Endothelial cell of umbilical vein (primary cell): ENCODE results near the gene KIAA2012. TPM values are rescaled to one million over a fixed set of nuclear protein-coding genes. Genes with fewer than 3 reads are reported as not detected.

Experiments used
- BruUV-seq: library from RNA; stranded (reverse); fragments of 400-500 nt; replicated peaks from 2 replicates; lab custom pipeline; 2021; lab: Mats Ljungman, UMichigan
- CTCF ChIA-PET: fragments of 300-600, 350-600 bp; sonication (Branson Sonifier 250); formaldehyde crosslinking; loops from one replicate; lab custom pipeline; 2021; ENCODE audit warnings: antibody characterized with exemption, inconsistent platforms; lab: Charles Lee
- POLR2A ChIA-PET: fragments of 300-600, 350-600 bp; sonication (Branson Sonifier 250); formaldehyde crosslinking; loops from one replicate; lab custom pipeline; 2021; ENCODE audit warnings: antibody characterized with exemption, inconsistent platforms; lab: Charles Lee
- DNase-seq: peaks from one replicate; pipeline ENCODE4 v3.0.0-alpha.2; 2011; ENCODE audit warnings: low read depth, low spot score
- FAIRE-seq: peaks from 2 replicates; lab custom pipeline; 2011; peaks lifted over from hg19 to GRCh38; lab: Jason Lieb, UNC
- H2AFZ ChIP-seq: 2 replicates; pipeline ENCODE4 v1.6.0; 2012; ENCODE audit warnings: low read depth, low read length, control low read depth, inconsistent platforms
- H3K27ac ChIP-seq: 2 replicates; pipeline ENCODE4 v1.5.1; 2011; ENCODE audit warnings: low read depth, mild to moderate bottlenecking, control low read depth, low read length, moderate library complexity; ENCODE audit not compliant: insufficient read depth
- H3K27me3 ChIP-seq, 2 experiments: 2 replicates each; pipeline versions ENCODE4 v1.6.0 to v1.6.1; 2011; ENCODE audit warnings: low read length in 2 of 2, mixed read lengths in 1 of 2; ENCODE audit not compliant: control insufficient read depth in 2 of 2, insufficient read depth in 2 of 2
- H3K36me3 ChIP-seq, 2 experiments: 2 replicates in 1 of 2; 3 replicates in 1 of 2; pipeline ENCODE4 v1.5.1; 2011; ENCODE audit warnings: low read length in 2 of 2, mild to moderate bottlenecking in 1 of 2, moderate library complexity in 1 of 2; ENCODE audit not compliant: control insufficient read depth in 2 of 2, insufficient read depth in 2 of 2; ENCODE audit errors: extremely low read depth in 1 of 2
- H3K4me1 ChIP-seq: 3 replicates; pipeline ENCODE4 v1.5.1; 2011; ENCODE audit warnings: mild to moderate bottlenecking, low read length; ENCODE audit not compliant: control insufficient read depth, insufficient read depth; ENCODE audit errors: extremely low read depth
- H3K4me2 ChIP-seq: 2 replicates; pipeline ENCODE4 v1.6.1; 2011; ENCODE audit warnings: low read length, control low read depth, mixed read lengths; ENCODE audit not compliant: insufficient read depth
- H3K4me3 ChIP-seq, 3 experiments: fragments of 200-600 bp in 1 of 3; sonication (generic), shearing (Covaris generic) in 1 of 3; replicated peaks in 1 of 3; 2 replicates each; pipeline ENCODE4 v1.5.1; 2011 to 2016; ENCODE audit warnings: control low read depth in 3 of 3, low read length in 3 of 3, mild to moderate bottlenecking in 2 of 3, inconsistent platforms in 1 of 3, low read depth in 1 of 3, moderate library complexity in 1 of 3; ENCODE audit not compliant: insufficient read depth in 1 of 3
- H3K79me2 ChIP-seq: 2 replicates; pipeline ENCODE4 v1.6.0; 2012; ENCODE audit warnings: low read length, inconsistent platforms; ENCODE audit not compliant: control insufficient read depth, insufficient read depth
- H3K9ac ChIP-seq: replicated peaks from 2 replicates; pipeline ENCODE3; 2011; ENCODE audit warnings: low read length, control low read depth; ENCODE audit not compliant: insufficient read depth; ENCODE audit errors: extremely low read depth
- H3K9me1 ChIP-seq: replicated peaks from 3 replicates; pipeline ENCODE4 v1.6.0; 2011; ENCODE audit warnings: mild to moderate bottlenecking, low read length; ENCODE audit not compliant: control insufficient read depth, insufficient read depth; ENCODE audit errors: extremely low read depth
- H3K9me3 ChIP-seq: replicated peaks from 2 replicates; pipeline ENCODE4 v1.5.1; 2012; ENCODE audit warnings: low read length, inconsistent platforms; ENCODE audit not compliant: control insufficient read depth, insufficient read depth
- H4K20me1 ChIP-seq: replicated peaks from 2 replicates; pipeline ENCODE3; 2011; ENCODE audit warnings: mild to moderate bottlenecking, low read length; ENCODE audit not compliant: control insufficient read depth, insufficient read depth; ENCODE audit errors: extremely low read depth
- CTCF ChIP-seq, 2 donors: IDR thresholded peaks; 1 replicate in 1 of 2; 2 replicates in 1 of 2; pipeline ENCODE4 v1.5.1; 2011; ENCODE audit warnings: low read length in 2 of 2, mild to moderate bottlenecking in 2 of 2, moderate library complexity in 2 of 2, control low read depth in 1 of 2, inconsistent platforms in 1 of 2, low read depth in 1 of 2; ENCODE audit not compliant: insufficient read depth in 1 of 2; ENCODE audit errors: extremely low read depth in 1 of 2
- EZH2 ChIP-seq: IDR thresholded peaks from 2 replicates; pipeline ENCODE4 v1.6.1; 2012; ENCODE audit warnings: borderline replicate concordance, low read depth, mild to moderate bottlenecking, moderate library complexity, low read length, inconsistent platforms; ENCODE audit not compliant: severe bottlenecking
- FOS ChIP-seq: IDR thresholded peaks from 2 replicates; pipeline ENCODE4 v1.6.1; 2011; ENCODE audit warnings: mild to moderate bottlenecking, low read length, moderate library complexity, borderline replicate concordance; ENCODE audit not compliant: insufficient read depth
- GATA2 ChIP-seq: IDR thresholded peaks from 2 replicates; pipeline ENCODE4 v1.7.0; 2011; ENCODE audit warnings: low read depth, mild to moderate bottlenecking, moderate library complexity, mixed read lengths, low read length; ENCODE audit not compliant: insufficient read length, insufficient read depth
- JUN ChIP-seq: IDR thresholded peaks from 2 replicates; pipeline ENCODE4 v1.6.1; 2011; ENCODE audit warnings: borderline replicate concordance, low read depth; ENCODE audit not compliant: insufficient read length, insufficient read depth
- MAX ChIP-seq: IDR thresholded peaks from 2 replicates; pipeline ENCODE4 v1.6.1; 2011; ENCODE audit not compliant: insufficient read depth, insufficient read length
- MYC ChIP-seq: IDR thresholded peaks from one replicate; pipeline ENCODE4 v1.6.1; 2011; ENCODE audit warnings: mild to moderate bottlenecking, low read depth, low read length
- POLR2A ChIP-seq: IDR thresholded peaks from 2 replicates; pipeline ENCODE4 v1.6.1; 2012; ENCODE audit warnings: low read depth, mild to moderate bottlenecking, control low read depth, low read length
- POLR2AphosphoS5 ChIP-seq: IDR thresholded peaks from 2 replicates; pipeline ENCODE4 v1.6.1; 2012; ENCODE audit warnings: low read depth, mild to moderate bottlenecking, control low read depth, low read length, moderate library complexity; ENCODE audit not compliant: insufficient read depth
- dilution Hi-C: fragments of 300-500 bp; cut with MboI; formaldehyde crosslinking; loops from one replicate; pipeline ENCODE4 v1.15.0; 2019; ENCODE audit warnings: low sequenced_read_pairs; ENCODE audit not compliant: extremely low pct_ligation_motif_present
- intact Hi-C: fragments of 100-400 bp; cut with micrococcal nuclease; formaldehyde crosslinking; loops from one replicate; pipeline ENCODE4 v1.10.0; 2022
- polyA plus RNA-seq, 4 experiments: library from polyadenylated mRNA; depleted of rRNA in 3 of 4; stranded (reverse) in 3 of 4; unstranded in 1 of 4; fragments of >200 nt; gene quantifications; 2 replicates each; pipeline versions ENCODE4 v1.2.1 to v1.2.3, GENCODE V29; 2011 to 2012; ENCODE audit warnings: missing spikeins in 1 of 4
- total RNA-seq: library from RNA; stranded (reverse); gene quantifications from 2 replicates; pipeline ENCODE4 v1.2.3, GENCODE V29; 2021

Gene KIAA2012
- total and polyA plus RNA-seq, 2 donors (not counting 3 experiments of a cell fraction or from before 2014, with no cell fraction given), result not detected

GRCh38 chr2:202030691-202031090 is 42.4 kb upstream of the KIAA2012 start:
- Histone ChIP-seq H3K27me3 (peaks cover 45 to 55% of the 10 kb centered on the region in 2 experiments), H3K27ac (no peak overlapping the region), H2AFZ (no peak overlapping the region), H3K9me3 (no peaks in the 10 kb centered on the region), H3K4me2 (no peak overlapping the region), H3K9ac (no peak overlapping the region), H4K20me1 (no peaks in the 10 kb centered on the region), H3K9me1 (no peaks in the 10 kb centered on the region), H3K4me3 (no peak overlapping the region), H3K36me3 (no peaks in the 10 kb centered on the region), H3K4me1 (peaks cover 10% of the 10 kb centered on the region), H3K79me2 (no peaks in the 10 kb centered on the region)
- dilution Hi-C loops (no loop called here), intact Hi-C loops (loop anchor here (10.0 kb wide), 1 partner anchor 236 kb away; no protein-coding TSS in a partner anchor)
- FAIRE-seq, result no peak
- TF ChIP-seq MAX, result no peak
- no peak for TF ChIP-seq POLR2AphosphoS5
- TF ChIP-seq EZH2, result no peak
- TF ChIP-seq JUN, result no peak
- no peak for TF ChIP-seq MYC
- TF ChIP-seq FOS, result no peak
- TF ChIP-seq POLR2A, result no peak
- no peak for TF ChIP-seq CTCF (IDR thresholded peaks at IDR 0.05; ENCODE audit: extremely low read depth in 1 of 2, insufficient read depth in 1 of 2, low read depth in 1 of 2, low read length in 2 of 2)
- TF ChIP-seq GATA2, result no peak
- DNase-seq, result no peak
- no TSS peak for BruUV-seq
- ChIA-PET POLR2A (no interaction called here), CTCF (interaction anchor here (1.6 kb wide), 1 partner anchor 16 kb away, joined by 4 read pairs; no protein-coding TSS in a partner anchor)
